GM23248 (cell line): ENCODE measurements around the gene APPBP2. TPM values are rescaled to one million over a fixed set of nuclear protein-coding genes. Genes with fewer than 3 reads are reported as not detected.

Experiments
- DNase-seq: peaks from one replicate; pipeline ENCODE4 v3.0.0-alpha.2; 2015
- H2AFZ ChIP-seq: fragments of 200-600 bp; sonication (generic); 2 replicates; pipeline ENCODE4 v1.6.1; 2016; ENCODE audit warnings: antibody characterized with exemption
- H3F3A ChIP-seq: fragments of 200-600 bp; sonication (generic); 2 replicates; pipeline ENCODE4 v1.6.1; 2016; ENCODE audit warnings: mild to moderate bottlenecking, antibody characterized with exemption, mixed run types; ENCODE audit not compliant: insufficient read depth
- H3K27ac ChIP-seq: fragments of 200-600 bp; sonication (generic); 2 replicates; pipeline ENCODE4 v1.5.1; 2016; ENCODE audit warnings: mild to moderate bottlenecking
- H3K27me3 ChIP-seq: fragments of 200-600 bp; sonication (generic); replicated peaks from 2 replicates; pipeline ENCODE4 v1.6.1; 2016; ENCODE audit warnings: mild to moderate bottlenecking; ENCODE audit not compliant: insufficient read depth
- H3K36me3 ChIP-seq: fragments of 200-600 bp; sonication (generic); 2 replicates; pipeline ENCODE4 v1.6.1; 2016; ENCODE audit warnings: low read depth, mild to moderate bottlenecking
- H3K4me1 ChIP-seq: fragments of 200-600 bp; sonication (generic); 2 replicates; pipeline ENCODE4 v1.6.1; 2016; ENCODE audit warnings: mild to moderate bottlenecking; ENCODE audit not compliant: insufficient read depth
- H3K4me2 ChIP-seq: fragments of 200-600 bp; sonication (generic); one replicate; pipeline ENCODE4 v1.6.1; 2016; ENCODE audit warnings: mild to moderate bottlenecking; ENCODE audit not compliant: unreplicated experiment
- H3K4me3 ChIP-seq: fragments of 200-600 bp; sonication (generic); 2 replicates; pipeline ENCODE4 v1.5.1; 2016; ENCODE audit warnings: mild to moderate bottlenecking
- H3K79me2 ChIP-seq: fragments of 200-600 bp; sonication (generic); 2 replicates; pipeline ENCODE4 v1.6.1; 2016; ENCODE audit warnings: mild to moderate bottlenecking; ENCODE audit not compliant: insufficient read depth
- H3K9ac ChIP-seq: fragments of 200-600 bp; sonication (generic); 2 replicates; pipeline ENCODE4 v1.6.1; 2016; ENCODE audit warnings: mild to moderate bottlenecking
- H3K9me2 ChIP-seq: fragments of 200-600 bp; sonication (generic); 2 replicates; pipeline ENCODE4 v1.6.1; 2016; ENCODE audit warnings: mixed run types, mild to moderate bottlenecking, moderate library complexity; ENCODE audit not compliant: insufficient read depth
- H3K9me3 ChIP-seq: fragments of 200-600 bp; sonication (generic); one replicate; pipeline ENCODE4 v1.6.1; 2017; ENCODE audit warnings: low read depth
- H4K20me1 ChIP-seq: fragments of 200-600 bp; sonication (generic); 2 replicates; pipeline ENCODE4 v1.6.0; 2016; ENCODE audit not compliant: insufficient read depth
- EZH2 ChIP-seq: fragments of 200-600 bp; sonication (generic); IDR thresholded peaks from 2 replicates; pipeline ENCODE4 v1.6.1; 2018; ENCODE audit warnings: antibody characterized with exemption, mild to moderate bottlenecking; ENCODE audit not compliant: insufficient read depth, poor library complexity, severe bottlenecking
- EZH2phosphoT487 ChIP-seq: fragments of 200-600 bp; sonication (generic); IDR thresholded peaks from 2 replicates; pipeline ENCODE4 v1.6.1; 2018; ENCODE audit warnings: antibody characterized with exemption, moderate library complexity, mild to moderate bottlenecking, low read depth; ENCODE audit not compliant: insufficient read depth
- WGBS, 2 experiments: methylation state at CpG; one replicate each; pipeline ENCODE4 v1.1.6; 2015 to 2017; ENCODE audit warnings: low lambda C conversion rate in 2 of 2, low coverage in 1 of 2; ENCODE audit errors: missing lambda C conversion rate in 2 of 2; 5-methylcytosine and 5-hydroxymethylcytosine counted together
- in situ Hi-C: fragments of 300-500 bp; cut with MboI; formaldehyde crosslinking; loops from 2 replicates; pipeline ENCODE4 v1.15.0; 2020
- polyA plus RNA-seq: library from polyadenylated mRNA; unstranded; fragments of >200 nt; fragmentation: Nextera tagmentation; extraction: Ambion mirVana; gene quantifications from 2 replicates; pipeline ENCODE4 v1.2.1, GENCODE V29; 2016
- total RNA-seq: library from RNA; depleted of rRNA; stranded (reverse); fragments of >200 nt; shearing (Covaris generic); gene quantifications from 2 replicates; pipeline ENCODE4 v1.2.3, GENCODE V29; 2014

Gene APPBP2
- total and polyA plus RNA-seq, 2 experiments from 2014 or later, result 30.6 to 41.7 TPM

- H3K9ac ChIP-seq, result no peak overlapping the region
- no peak for DNase-seq
- no peak overlapping the region for H3K27ac ChIP-seq
- no peaks in the 10 kb centered on the region for H3K36me3 ChIP-seq
- no peaks in the 10 kb centered on the region for H3K9me3 ChIP-seq
- peaks cover 13% of the 10 kb centered on the region for H3F3A ChIP-seq
- no peaks in the 10 kb centered on the region for H4K20me1 ChIP-seq
- TF ChIP-seq EZH2phosphoT487, result no peak
- no peak for TF ChIP-seq EZH2
- WGBS, 2 experiments, result 91 to 100% methylated on average over 1 of the region's 1 CpG
- no peak overlapping the region for H3K4me2 ChIP-seq
- no peak overlapping the region for H3K4me3 ChIP-seq
- H3K9me2 ChIP-seq, result no peaks in the 10 kb centered on the region
- no peak overlapping the region for H2AFZ ChIP-seq
- H3K4me1 ChIP-seq, result peaks cover 5% of the 10 kb centered on the region
- in situ Hi-C loops, result no loop called here
- no peaks in the 10 kb centered on the region for H3K27me3 ChIP-seq
- peaks cover 33% of the 10 kb centered on the region for H3K79me2 ChIP-seq
Measured at GRCh38 chr17:60529806-60530205, 3.8 kb upstream of the APPBP2 start.

DNA sequence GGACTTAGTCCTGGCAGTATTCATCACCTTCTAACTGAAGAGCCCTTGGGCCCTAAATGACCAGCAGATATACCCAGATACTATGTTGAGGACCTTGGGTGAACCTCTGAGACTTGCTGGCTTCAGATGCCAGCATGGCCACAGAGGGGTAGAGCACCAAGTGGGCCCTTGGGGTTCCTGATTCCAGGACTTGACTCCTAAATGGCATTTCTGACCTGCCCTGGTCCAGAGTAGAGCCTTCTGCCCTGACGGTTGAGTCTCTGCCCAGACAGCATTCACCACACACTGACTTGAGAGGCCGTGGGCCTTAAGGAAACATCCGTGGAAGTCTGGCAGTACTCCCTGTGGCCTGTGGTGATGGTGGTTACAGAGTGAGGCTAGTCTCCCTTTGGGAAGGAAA is 2.8 kb upstream of the APPBP2 start:
- Histone ChIP-seq H3K9me2 (no peaks in the 10 kb centered on the region), H3K4me3 (no peak overlapping the region), H3K9me3 (no peaks in the 10 kb centered on the region), H3K27me3 (no peaks in the 10 kb centered on the region), H3K27ac (no peak overlapping the region), H3K9ac (no peak overlapping the region), H2AFZ (no peak overlapping the region), H4K20me1 (peaks cover 5% of the 10 kb centered on the region; the same call in 1 of the 2 replicates), H3F3A (peaks cover 23% of the 10 kb centered on the region), H3K4me2 (no peak overlapping the region), H3K4me1 (peaks cover 7% of the 10 kb centered on the region), H3K36me3 (no peaks in the 10 kb centered on the region), H3K79me2 (peaks cover 43% of the 10 kb centered on the region)
- no peak for DNase-seq
- TF ChIP-seq EZH2 (no peak), EZH2phosphoT487 (no peak)
- in situ Hi-C loops, result no loop called here
- whole genome bisulfite sequencing, 2 experiments, result 77 to 80% methylated on average over 3 of the region's 3 CpGs

GRCh38 chr17:60527701-60528100 is 1.7 kb upstream of the APPBP2 start:
- no peak overlapping the region for H3K9ac ChIP-seq
- H3K4me1 ChIP-seq, result peaks cover 18% of the 10 kb centered on the region
- peaks cover 54% of the 10 kb centered on the region for H3K79me2 ChIP-seq
- H3K36me3 ChIP-seq, result no peaks in the 10 kb centered on the region
- H3K27ac ChIP-seq, result no peak overlapping the region
- peaks cover 24% of the 10 kb centered on the region for H3F3A ChIP-seq
- in situ Hi-C loops, result no loop called here
- no peak overlapping the region for H2AFZ ChIP-seq
- no peak overlapping the region for H3K4me3 ChIP-seq
- no peaks in the 10 kb centered on the region for H3K9me3 ChIP-seq
- no peak overlapping the region for H3K4me2 ChIP-seq
- 100% methylated on average over 2 of the region's 2 CpGs for WGBS, 2 experiments
- no peak for DNase-seq
- H4K20me1 ChIP-seq, result peaks cover 7% of the 10 kb centered on the region; the same call in 1 of the 2 replicates
- no peaks in the 10 kb centered on the region for H3K9me2 ChIP-seq
- TF ChIP-seq EZH2 (no peak), EZH2phosphoT487 (no peak)
- H3K27me3 ChIP-seq, result no peaks in the 10 kb centered on the region

DNA sequence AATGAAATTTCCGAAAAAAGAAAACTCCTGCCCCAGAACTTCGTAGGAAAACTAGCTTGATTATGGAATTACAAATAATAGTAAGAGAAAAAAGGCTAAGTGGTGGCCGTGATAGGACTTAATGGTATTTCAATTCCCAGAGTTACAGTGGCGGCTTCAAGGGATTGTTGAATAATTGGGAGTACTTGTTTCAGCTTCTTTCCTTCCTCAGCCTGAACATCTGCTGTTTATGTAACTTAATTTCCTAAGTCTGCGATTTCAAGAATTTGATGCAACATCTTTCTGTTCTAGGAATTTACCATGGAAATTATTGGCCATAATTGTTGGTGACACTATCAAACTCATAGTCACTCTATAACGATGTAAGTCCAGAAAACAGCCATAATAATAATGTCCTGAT is 684 bp upstream of the APPBP2 start:
- Histone ChIP-seq H3K27ac (peak overlapping the region; percentile 97), H3K79me2 (peaks cover 64% of the 10 kb centered on the region), H3K9ac (peak overlapping the region; percentile 95), H4K20me1 (peaks cover 7% of the 10 kb centered on the region; the same call in 1 of the 2 replicates), H3K27me3 (no peaks in the 10 kb centered on the region), H3F3A (peaks cover 24% of the 10 kb centered on the region), H3K4me2 (peak overlapping the region; percentile 96), H3K9me3 (no peaks in the 10 kb centered on the region), H3K4me1 (peaks cover 24% of the 10 kb centered on the region), H3K36me3 (no peaks in the 10 kb centered on the region), H3K4me3 (peak overlapping the region; percentile 94), H2AFZ (peak overlapping the region; percentile 98), H3K9me2 (no peaks in the 10 kb centered on the region)
- in situ Hi-C loops, result no loop called here
- no peak for TF ChIP-seq EZH2
- no peak for TF ChIP-seq EZH2phosphoT487
- 9 to 12% methylated on average over 6 of the region's 6 CpGs for WGBS, 2 experiments
- DNase-seq, result peak; percentile 53

DNA sequence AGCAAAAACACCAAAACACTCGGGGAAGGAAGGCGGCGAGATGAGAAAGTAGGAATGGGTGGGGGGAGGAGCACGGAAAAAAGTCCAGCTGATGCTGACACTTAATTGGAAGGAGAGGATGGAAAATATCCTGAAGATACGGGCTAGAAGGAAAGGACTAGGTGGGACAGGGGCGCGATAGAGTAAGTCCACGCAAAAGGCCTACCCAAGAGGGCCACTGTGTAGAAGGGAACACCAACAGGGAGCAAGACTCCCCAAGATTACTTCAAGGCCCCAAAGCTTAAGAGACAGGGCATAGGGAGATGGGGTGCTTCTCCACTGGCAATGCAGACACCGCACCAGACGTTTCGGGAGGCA is 736 bp downstream of the APPBP2 start:
- H3K9me3 ChIP-seq, result no peaks in the 10 kb centered on the region
- H3F3A ChIP-seq, result peaks cover 24% of the 10 kb centered on the region
- H3K36me3 ChIP-seq, result no peaks in the 10 kb centered on the region
- H2AFZ ChIP-seq, result peak overlapping the region; percentile 98
- TF ChIP-seq EZH2phosphoT487 (no peak), EZH2 (no peak)
- 1 to 4% methylated on average over 11 of the region's 11 CpGs for WGBS, 2 experiments
- H3K79me2 ChIP-seq, result peaks cover 78% of the 10 kb centered on the region
- H3K4me3 ChIP-seq, result peak overlapping the region; percentile 94
- peaks cover 24% of the 10 kb centered on the region for H3K4me1 ChIP-seq
- peak overlapping the region; percentile 97 for H3K27ac ChIP-seq
- peak overlapping the region; percentile 96 for H3K4me2 ChIP-seq
- H3K9ac ChIP-seq, result peak overlapping the region; percentile 95
- H3K27me3 ChIP-seq, result no peaks in the 10 kb centered on the region
- peaks cover 7% of the 10 kb centered on the region; the same call in 1 of the 2 replicates for H4K20me1 ChIP-seq
- DNase-seq, result peak; percentile 53
- in situ Hi-C loops, result no loop called here
- no peaks in the 10 kb centered on the region for H3K9me2 ChIP-seq
